T47D (cell line): ENCODE data around the gene NAA10.

Experiments used
- DNase-seq, 2 experiments: peaks; one replicate each; pipeline versions ENCODE4 v3.0.0 to v3.0.0-alpha.2; 2011 to 2012; ENCODE audit warnings: low read depth in 1 of 2, low spot score in 1 of 2
- JUND ChIP-seq: IDR thresholded peaks from 2 replicates; pipeline ENCODE4 v1.6.1; 2012; ENCODE audit warnings: low read depth
- in situ Hi-C: cut with HindIII; loops from 2 replicates; pipeline ENCODE4 v1.10.0; 2016; ENCODE audit warnings: low sequenced_read_pairs, low pct_unique_long_range_greater_than_20kb

Gene NAA10

DNA sequence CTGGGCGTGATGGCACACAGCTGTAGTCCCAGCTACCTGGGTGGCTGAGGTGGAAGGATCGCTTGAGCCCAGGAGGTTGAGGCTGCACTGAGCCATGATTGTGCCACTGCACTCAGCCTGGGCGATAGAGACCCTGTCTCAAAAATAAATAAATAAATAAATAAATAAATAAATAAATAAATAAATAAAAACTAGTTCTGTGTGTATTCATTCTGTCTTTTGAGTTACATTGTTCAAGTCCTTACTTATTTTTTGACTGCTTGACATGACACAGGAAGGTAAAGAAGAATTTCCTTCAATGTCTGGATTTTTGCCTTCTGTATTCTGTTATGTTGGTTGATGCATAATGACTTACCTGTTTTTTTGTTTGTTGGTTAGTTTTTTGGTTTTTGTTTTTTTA lies 2.2 kb upstream of the NAA10 start:
- DNase-seq, result no peak
- no peak for TF ChIP-seq JUND
- in situ Hi-C loops, result no loop called here

DNA sequence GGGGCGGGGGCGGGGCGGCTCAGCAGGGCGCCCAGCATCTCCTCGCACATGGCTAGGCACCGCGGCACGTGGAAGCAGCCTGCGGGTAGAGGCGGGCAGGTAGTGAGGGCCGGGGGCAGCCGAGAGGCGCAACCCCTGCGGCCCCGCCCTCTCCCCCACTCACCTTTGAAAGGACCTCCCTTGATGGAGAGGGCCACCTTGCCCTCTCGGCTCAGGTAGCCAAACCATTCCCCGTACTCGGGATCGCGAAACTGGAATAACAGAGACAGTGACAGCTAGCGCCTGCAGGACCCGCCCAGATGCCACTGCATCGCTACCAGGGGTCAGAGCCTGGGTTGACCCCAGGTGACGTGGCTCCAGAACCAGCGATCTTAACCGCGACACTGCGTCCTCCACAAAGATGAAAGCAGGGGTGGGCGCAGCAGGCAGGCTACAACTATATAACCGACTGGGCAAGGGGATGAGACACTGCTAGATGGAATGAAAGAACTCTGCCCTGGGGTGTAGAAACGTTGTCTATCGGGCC lies 552 bp upstream of the NAA10 start:
- in situ Hi-C loops, result no loop called here
- TF ChIP-seq JUND, result no peak
- peak in 1 of 2 experiments; percentile 42 for DNase-seq

GRCh38 chrX:153934148-153934761 lies 582 bp downstream of the NAA10 start:
- in situ Hi-C loops, result no loop called here

DNA sequence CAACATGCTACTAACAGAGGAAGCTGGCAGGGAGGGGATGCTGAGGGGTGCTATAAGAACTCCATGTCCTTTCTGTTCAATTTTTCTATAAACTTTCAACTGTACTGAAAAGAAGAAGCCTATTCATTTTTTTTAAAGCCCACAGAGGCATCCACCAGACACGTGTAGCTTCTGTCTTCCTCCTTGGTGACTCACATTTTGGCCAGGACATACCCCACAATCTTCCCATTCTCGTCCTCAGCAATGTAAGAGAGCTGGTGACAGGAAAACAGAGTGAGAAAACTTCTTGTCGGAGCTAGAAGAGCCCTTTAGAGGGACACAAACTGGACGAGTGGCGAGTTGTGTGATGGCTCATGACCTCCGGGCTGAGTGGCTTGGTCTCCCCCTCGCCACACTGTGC lies 1.1 kb downstream of the NAA10 start:
- no peak for DNase-seq
- TF ChIP-seq JUND, result no peak
- in situ Hi-C loops, result no loop called here

More at GRCh38 chrX:153934148-153934761, 582 bp downstream of the NAA10 start:
- DNase-seq, result no peak
- TF ChIP-seq JUND, result no peak

DNA sequence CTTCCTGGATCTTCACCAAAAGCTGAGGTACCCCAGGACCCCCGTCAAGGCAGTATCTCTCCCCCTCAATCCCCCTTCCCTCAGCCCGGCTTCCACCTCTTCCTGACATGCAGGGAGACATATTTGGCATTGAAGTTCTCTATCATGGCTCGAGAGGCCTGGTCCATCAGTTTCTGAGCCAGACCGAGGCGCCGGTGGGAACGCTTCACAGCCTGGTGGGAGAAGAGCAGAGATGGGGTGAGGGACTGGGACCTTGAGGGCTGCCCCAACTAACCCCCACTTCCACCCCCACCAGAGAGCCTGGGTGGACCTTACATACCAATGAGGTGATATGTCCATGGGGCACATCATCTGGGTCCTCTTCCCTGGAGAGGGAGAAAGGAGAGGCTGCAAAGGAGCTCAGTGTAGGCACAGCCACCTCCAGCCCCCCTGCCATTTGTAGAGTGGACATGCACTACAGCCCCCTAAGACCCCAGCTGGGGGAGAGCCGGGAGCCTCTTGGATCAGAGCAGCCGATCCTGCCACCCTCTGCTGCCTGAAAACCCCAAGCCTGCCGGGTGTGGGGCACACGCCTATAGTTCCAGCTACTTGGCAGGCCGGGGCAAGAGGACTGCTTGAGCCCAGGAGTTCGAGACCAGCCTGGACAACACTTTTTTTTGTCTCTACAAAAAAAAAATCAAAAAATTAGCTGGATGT lies 2.5 kb downstream of the NAA10 start:
- no peak for DNase-seq
- in situ Hi-C loops, result no loop called here
- no peak for TF ChIP-seq JUND

DNA sequence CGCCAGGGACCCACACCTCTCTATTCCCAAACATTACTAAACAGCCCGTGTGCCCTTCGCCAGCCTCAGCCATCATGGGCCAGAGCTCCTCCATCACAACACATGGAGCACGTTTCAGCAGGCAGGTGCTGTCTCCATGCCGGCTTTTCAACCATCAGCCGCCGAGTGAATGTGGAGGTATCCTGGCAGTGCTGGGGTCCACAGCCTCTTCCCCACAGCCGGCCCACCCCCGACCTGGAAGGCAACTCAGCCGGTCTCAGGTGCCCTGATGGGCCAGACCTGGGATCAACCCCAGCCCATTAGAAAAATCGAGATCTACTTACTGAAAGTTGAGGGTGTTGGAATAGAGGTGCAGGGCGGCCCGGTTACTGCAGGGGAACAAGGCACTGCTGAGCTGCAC lies 3.1 kb downstream of the NAA10 start:
- no peak for TF ChIP-seq JUND
- DNase-seq, result no peak
- in situ Hi-C loops, result no loop called here

DNA sequence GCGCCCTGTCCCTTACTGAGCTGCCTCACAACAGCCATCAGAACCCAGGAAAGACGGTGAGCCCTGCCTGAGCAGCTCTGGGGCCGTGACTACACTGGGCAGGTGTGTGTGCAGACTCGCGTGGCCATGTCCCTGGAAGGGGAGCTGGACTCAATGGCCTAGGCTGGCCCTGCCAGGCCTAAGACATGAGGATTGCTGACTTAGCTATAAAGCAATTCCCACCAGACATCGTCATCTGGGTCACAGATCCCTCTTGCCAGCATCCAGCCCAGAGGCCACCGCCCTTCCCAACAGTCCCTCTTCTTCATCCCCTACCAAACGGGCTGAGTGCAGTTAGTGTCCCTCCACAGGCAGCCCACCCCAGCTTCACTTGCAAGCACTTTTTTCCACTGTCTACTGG lies 3.7 kb downstream of the NAA10 start:
- in situ Hi-C loops, result no loop called here

GRCh38 chrX:153930011-153930910 lies 4.6 kb downstream of the NAA10 start:
- no peak for DNase-seq
- no peak for TF ChIP-seq JUND
- in situ Hi-C loops, result no loop called here

More for the DNA sequence above, 3.7 kb downstream of the NAA10 start:
- no peak for DNase-seq
- TF ChIP-seq JUND, result no peak

- in situ Hi-C loops, result no loop called here
These were observed 5.3 kb downstream of the NAA10 start for GRCh38 chrX:153929576-153929975.

DNA sequence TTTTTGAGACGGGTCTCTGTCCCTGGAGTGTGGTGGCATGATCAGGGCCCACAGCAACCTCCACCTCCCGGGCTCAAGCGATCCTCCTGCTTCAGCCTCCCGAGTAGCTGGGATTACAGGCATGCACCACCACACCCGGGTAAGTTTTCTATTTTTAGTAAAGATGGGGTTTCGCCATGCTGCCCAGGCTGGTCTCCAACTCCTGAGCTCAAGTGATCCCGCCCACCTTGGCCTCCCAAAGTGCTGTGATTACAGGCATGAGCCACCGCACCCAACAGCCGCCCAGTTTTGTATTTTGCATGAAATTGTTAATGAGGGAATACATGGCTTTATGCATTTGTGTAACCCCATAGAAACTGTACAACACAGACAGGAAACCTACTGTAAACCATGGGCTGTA lies 6.0 kb downstream of the NAA10 start:
- TF ChIP-seq JUND, result no peak
- in situ Hi-C loops, result no loop called here

More at GRCh38 chrX:153929576-153929975, 5.3 kb downstream of the NAA10 start:
- no peak for TF ChIP-seq JUND
- DNase-seq, result no peak

DNA sequence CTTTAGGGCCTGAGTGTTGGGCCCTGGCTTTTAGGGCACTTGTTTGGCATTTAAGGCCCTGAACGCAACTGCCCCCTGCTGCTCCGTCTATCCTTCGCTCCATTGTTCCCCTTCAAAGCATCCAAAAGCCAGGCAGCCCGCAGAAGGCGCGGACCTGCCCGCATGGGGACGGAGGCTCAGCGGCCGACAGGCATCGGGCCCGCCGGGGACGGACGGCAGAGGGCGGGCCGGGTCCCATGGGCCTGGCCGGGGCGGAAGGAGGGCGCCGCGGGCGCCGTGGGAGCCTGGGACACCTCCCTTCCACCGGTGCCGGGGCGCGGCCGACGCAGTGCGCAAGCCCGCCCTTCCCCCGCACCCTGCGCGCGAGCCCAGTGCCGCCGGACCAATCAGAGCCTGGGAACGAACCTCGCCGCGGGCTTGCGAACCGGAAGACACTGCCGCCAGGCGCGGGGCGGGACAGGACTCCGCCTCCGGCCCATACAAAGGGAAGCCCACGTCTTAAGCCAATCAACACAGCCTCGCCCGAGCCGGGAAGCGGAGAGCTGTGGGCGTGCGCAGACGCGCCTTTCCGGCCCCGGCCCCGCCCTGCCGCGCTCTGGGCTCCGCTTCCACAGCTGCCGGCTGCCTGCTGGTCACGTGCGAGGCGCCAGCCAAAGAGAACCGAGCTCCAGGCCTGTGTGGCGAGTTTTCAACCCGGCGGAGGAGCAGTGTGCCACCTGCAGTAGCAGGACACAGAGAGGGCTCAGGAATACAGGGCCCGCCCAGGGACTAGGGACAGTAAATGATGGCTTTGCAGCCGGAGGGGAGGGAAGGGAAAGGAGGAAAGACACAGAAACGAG lies 6.7 kb downstream of the NAA10 start:
- in situ Hi-C loops, result no loop called here

More for the DNA sequence above, 6.0 kb downstream of the NAA10 start:
- no peak for DNase-seq

DNA sequence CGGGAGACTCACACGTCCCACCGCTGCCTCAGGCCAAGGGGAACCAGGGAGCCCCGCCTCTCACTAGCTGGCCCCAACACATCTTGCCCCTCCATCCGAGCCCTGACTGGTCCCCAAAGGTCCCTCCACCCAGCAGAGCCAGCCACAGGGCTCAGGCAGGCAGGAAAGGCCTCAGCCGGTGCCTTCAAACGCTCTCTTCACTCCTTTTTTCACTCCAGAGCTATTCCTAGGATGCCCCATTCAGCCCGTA lies 7.2 kb downstream of the NAA10 start:
- DNase-seq, result no peak
- in situ Hi-C loops, result no loop called here
- TF ChIP-seq JUND, result no peak

More for the DNA sequence above, 6.7 kb downstream of the NAA10 start:
- peak; percentile 87 to 96 for DNase-seq
- TF ChIP-seq JUND, result 0 out of 2 replicates have a peak, but pooled peaks have one; percentile 25
